Measurements from ENCODE around the gene TNNI3K. TPM values are rescaled to one million over a fixed set of nuclear protein-coding genes. Genes with fewer than 3 reads are reported as not detected.

Gene TNNI3K
- total RNA-seq, 4 donors from 2014 or later, result 0.73 to 2.0 TPM; not detected in 2

DNA sequence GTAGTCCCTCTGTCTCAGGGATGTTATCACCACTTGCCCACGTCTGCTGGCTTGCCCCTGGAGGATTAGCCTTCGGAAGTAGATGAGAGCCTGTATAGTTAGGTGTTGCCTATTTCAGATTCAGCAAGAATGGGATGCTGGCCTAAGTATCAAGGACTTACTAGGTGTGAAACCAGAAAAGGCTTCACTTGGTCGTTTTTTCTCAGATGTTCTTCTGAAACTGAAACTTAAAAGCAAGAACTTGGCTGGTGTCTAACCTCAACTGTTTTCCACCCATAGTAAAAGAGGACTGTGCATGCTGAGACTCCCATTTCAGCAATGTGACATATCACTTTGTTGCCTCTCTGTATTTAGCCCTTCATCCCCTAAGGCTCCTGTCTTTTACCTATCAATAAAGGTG lies 344.2 kb downstream of the TNNI3K start:
- H3K4me3 ChIP-seq (replicated peaks in 1 of 3), result no peak overlapping the region
- H3K36me3 ChIP-seq, result no peaks in the 10 kb centered on the region
- WGBS, 2 donors, result 53 to 55% methylated on average over 3 of the region's 3 CpGs
- TF ChIP-seq, protein P1, sequence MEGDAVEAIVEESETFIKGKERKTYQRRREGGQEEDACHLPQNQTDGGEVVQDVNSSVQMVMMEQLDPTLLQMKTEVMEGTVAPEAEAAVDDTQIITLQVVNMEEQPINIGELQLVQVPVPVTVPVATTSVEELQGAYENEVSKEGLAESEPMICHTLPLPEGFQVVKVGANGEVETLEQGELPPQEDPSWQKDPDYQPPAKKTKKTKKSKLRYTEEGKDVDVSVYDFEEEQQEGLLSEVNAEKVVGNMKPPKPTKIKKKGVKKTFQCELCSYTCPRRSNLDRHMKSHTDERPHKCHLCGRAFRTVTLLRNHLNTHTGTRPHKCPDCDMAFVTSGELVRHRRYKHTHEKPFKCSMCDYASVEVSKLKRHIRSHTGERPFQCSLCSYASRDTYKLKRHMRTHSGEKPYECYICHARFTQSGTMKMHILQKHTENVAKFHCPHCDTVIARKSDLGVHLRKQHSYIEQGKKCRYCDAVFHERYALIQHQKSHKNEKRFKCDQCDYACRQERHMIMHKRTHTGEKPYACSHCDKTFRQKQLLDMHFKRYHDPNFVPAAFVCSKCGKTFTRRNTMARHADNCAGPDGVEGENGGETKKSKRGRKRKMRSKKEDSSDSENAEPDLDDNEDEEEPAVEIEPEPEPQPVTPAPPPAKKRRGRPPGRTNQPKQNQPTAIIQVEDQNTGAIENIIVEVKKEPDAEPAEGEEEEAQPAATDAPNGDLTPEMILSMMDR (IDR thresholded peaks at IDR 0.05), result no peak
- TF ChIP-seq POLR2A (IDR thresholded peaks at IDR 0.05), result no peak
- no peaks in the 10 kb centered on the region for H3K4me1 ChIP-seq
- no peak overlapping the region for H3K27ac ChIP-seq
- no peaks in the 10 kb centered on the region for H3K9me3 ChIP-seq
- intact Hi-C loops (cut with DNase I), result no loop called here
- no peaks in the 10 kb centered on the region for H3K27me3 ChIP-seq
- no peak for DNase-seq

DNA sequence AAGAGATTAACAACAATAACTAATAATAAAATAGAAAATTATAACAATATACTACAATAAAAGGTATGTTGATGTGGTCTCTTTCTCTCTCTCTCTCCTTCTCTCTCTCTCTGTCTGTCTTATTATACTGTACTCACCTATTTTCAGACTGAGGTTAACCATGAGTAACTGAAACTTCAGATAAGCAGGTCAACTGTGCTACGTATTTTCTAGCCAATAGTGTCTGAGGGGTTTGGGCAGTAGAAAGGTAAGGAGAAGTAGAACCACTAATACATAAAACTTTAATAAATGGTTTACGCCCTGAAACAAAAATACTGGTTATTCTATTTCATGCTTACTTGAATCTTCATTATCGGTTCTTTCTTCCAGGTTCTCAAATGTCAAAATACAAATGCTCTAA lies 348.2 kb downstream of the TNNI3K start:
- no peak for TF ChIP-seq POLR2A (IDR thresholded peaks at IDR 0.05)
- TF ChIP-seq, protein P1 (IDR thresholded peaks at IDR 0.05), result no peak
- no peaks in the 10 kb centered on the region for H3K27me3 ChIP-seq
- no peaks in the 10 kb centered on the region for H3K4me1 ChIP-seq

DNA sequence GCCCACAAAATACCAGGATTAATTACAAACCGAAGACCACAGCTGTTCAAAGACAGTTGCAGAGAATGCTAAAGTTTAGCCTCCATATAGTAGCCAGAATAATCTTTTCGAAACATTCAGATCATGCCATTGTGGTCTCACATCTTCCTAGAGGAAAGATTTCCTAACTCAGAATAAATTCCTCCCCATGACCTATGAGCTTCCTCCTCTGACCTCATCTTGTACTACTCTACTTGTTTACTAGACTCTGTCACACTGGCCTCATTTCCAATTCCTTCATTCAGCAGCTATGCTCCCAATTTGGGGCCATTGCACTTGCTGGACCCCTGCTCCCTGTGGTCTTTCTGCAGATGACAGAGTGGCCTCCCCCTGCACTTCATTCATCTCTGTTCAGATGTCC lies 349.0 kb downstream of the TNNI3K start:
- H3K27ac ChIP-seq, result no peak overlapping the region
- WGBS, 2 donors, result 80 to 89% methylated on average over 2 of the region's 2 CpGs
- no peak for TF ChIP-seq POLR2A (IDR thresholded peaks at IDR 0.05)
- TF ChIP-seq, protein P1 (IDR thresholded peaks at IDR 0.05), result no peak

More for the DNA sequence above, 348.2 kb downstream of the TNNI3K start:
- Histone ChIP-seq H3K9me3 (no peaks in the 10 kb centered on the region), H3K4me3 (replicated peaks in 1 of 3) (no peak overlapping the region), H3K36me3 (no peaks in the 10 kb centered on the region), H3K27ac (no peak overlapping the region)
- DNase-seq, result no peak
- intact Hi-C loops (cut with DNase I), result no loop called here
- 90 to 91% methylated on average over 3 of the region's 3 CpGs for WGBS, 2 donors

DNA sequence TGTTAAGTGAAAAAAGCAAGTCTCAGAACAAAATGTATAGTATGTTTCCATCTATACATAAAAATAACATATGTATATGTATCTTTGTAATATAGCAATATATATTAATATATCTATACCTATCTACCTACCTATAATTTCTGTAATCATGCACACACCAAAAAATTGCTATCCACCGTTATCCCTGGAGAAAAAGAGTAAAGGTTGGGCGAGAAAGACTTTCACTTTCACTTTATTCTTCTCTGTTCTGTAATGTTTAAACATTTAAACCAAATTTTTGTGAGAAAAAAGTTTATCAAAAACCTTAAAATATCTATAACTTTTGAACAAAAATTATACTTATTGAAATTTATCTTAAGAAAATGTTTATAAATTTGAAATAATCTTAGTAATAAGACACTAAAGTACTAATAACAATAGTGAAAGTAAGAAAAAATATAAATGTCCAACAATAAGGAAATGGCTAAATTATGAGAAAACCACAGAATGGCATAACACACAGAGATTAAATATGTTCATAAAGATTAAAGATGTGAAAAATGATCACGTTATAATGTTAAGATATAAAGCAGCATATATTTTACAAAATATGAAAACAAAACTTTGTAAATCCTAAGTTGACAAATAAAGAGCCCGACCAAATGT lies 351.2 kb downstream of the TNNI3K start:
- no peaks in the 10 kb centered on the region for H3K4me1 ChIP-seq
- no peak overlapping the region for H3K4me3 ChIP-seq (replicated peaks in 1 of 3)
- no peak overlapping the region for H3K27ac ChIP-seq
- no peaks in the 10 kb centered on the region for H3K27me3 ChIP-seq
- DNase-seq, result no peak
- H3K9me3 ChIP-seq, result no peaks in the 10 kb centered on the region
- WGBS, 2 donors, result 84 to 90% methylated on average over 4 of the region's 4 CpGs
- intact Hi-C loops (cut with DNase I), result no loop called here
- H3K36me3 ChIP-seq, result no peaks in the 10 kb centered on the region
- TF ChIP-seq, protein P1 (IDR thresholded peaks at IDR 0.05), result no peak
- no peak for TF ChIP-seq POLR2A (IDR thresholded peaks at IDR 0.05)

More for the DNA sequence above, 349.0 kb downstream of the TNNI3K start:
- Histone ChIP-seq H3K36me3 (no peaks in the 10 kb centered on the region), H3K4me1 (no peaks in the 10 kb centered on the region), H3K4me3 (replicated peaks in 1 of 3) (no peak overlapping the region), H3K27me3 (no peaks in the 10 kb centered on the region), H3K9me3 (no peaks in the 10 kb centered on the region)
- DNase-seq, result no peak
- intact Hi-C loops (cut with DNase I), result no loop called here

DNA sequence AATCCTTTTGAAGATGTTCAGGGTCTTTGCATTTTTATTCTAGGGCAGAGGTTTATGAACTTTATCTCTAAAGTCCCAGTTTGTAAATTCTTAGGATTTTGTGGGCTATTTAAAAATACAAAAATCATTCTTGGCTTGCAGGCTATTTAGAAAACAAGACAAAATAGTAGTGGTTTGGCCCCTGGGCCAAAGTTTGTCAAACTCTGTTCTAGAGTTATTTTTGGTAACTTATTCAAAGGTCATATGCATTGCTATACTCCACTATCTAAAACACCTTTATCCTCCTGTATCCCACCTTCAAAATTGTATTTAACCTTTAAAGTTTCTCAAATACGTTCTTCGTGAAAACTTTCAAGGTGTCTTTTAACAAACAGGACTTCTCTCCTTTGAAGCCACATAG lies 352.7 kb downstream of the TNNI3K start:
- 94 to 97% methylated on average over 2 of the region's 2 CpGs for WGBS, 2 donors
- no peaks in the 10 kb centered on the region for H3K4me1 ChIP-seq
- no peak for TF ChIP-seq POLR2A (IDR thresholded peaks at IDR 0.05)
- TF ChIP-seq, protein P1 (IDR thresholded peaks at IDR 0.05), result no peak
- no peaks in the 10 kb centered on the region for H3K27me3 ChIP-seq
- no peak overlapping the region for H3K27ac ChIP-seq
- no peaks in the 10 kb centered on the region for H3K36me3 ChIP-seq
- intact Hi-C loops (cut with DNase I), result no loop called here
- no peak for DNase-seq
- no peaks in the 10 kb centered on the region for H3K9me3 ChIP-seq
- H3K4me3 ChIP-seq (replicated peaks in 1 of 3), result no peak overlapping the region

Measured in thyroid gland (tissue), 4 donors.